Fibroblast of lung (primary cell): ENCODE results near the gene ARSG. TPM values are rescaled to one million over a fixed set of nuclear protein-coding genes. Genes with fewer than 3 reads are reported as not detected.
A peak's percentile ranks its signal among the peaks of the same experiment; 100 is the strongest.
"Not testable (repeated sequence)": the region's sequence is repeated elsewhere in the genome, so short reads cannot be mapped to it uniquely, and the experiment has no call there.

Experiments
- DNase-seq, 2 donors: peaks; one replicate each; pipeline versions ENCODE4 v3.0.0 to v3.0.0-alpha.2; 2010; ENCODE audit warnings: low read depth in 2 of 2
- H2AFZ ChIP-seq: 2 replicates; pipeline ENCODE4 v1.5.1; 2012; ENCODE audit warnings: low read length, control low read depth, inconsistent platforms
- H3K27ac ChIP-seq: 2 replicates; pipeline ENCODE4 v1.5.1; 2011; ENCODE audit warnings: low read length, control low read depth; ENCODE audit not compliant: insufficient read depth
- H3K27me3 ChIP-seq: 2 replicates; pipeline ENCODE4 v1.5.1; 2011; ENCODE audit warnings: mild to moderate bottlenecking, low read length; ENCODE audit not compliant: control insufficient read depth, insufficient read depth
- H3K36me3 ChIP-seq: 2 replicates; pipeline ENCODE4 v1.5.1; 2011; ENCODE audit warnings: low read length; ENCODE audit not compliant: control insufficient read depth, insufficient read depth
- H3K4me1 ChIP-seq: 2 replicates; pipeline ENCODE4 v1.5.1; 2011; ENCODE audit warnings: low read length; ENCODE audit not compliant: control insufficient read depth, insufficient read depth; ENCODE audit errors: extremely low read depth
- H3K4me2 ChIP-seq: 2 replicates; pipeline ENCODE4 v1.5.1; 2011; ENCODE audit warnings: low read length, control low read depth; ENCODE audit not compliant: insufficient read depth; ENCODE audit errors: extremely low read depth
- H3K4me3 ChIP-seq, 4 experiments: fragments of 200-600 bp in 1 of 4; sonication (generic) in 1 of 4; replicated peaks in 1 of 4; 2 replicates each; pipeline ENCODE4 v1.5.1; 2011 to 2016; ENCODE audit warnings: low read length in 4 of 4, low read depth in 3 of 4, mild to moderate bottlenecking in 3 of 4, control low read depth in 2 of 4, inconsistent platforms in 1 of 4, mixed read lengths in 1 of 4; ENCODE audit not compliant: insufficient read depth in 1 of 4; ENCODE audit errors: control extremely low read depth in 1 of 4
- H3K79me2 ChIP-seq: 2 replicates; pipeline ENCODE4 v1.5.1; 2012; ENCODE audit warnings: mild to moderate bottlenecking, low read length, inconsistent platforms; ENCODE audit not compliant: control insufficient read depth, insufficient read depth
- H3K9ac ChIP-seq: 2 replicates; pipeline ENCODE4 v1.5.1; 2011; ENCODE audit warnings: mild to moderate bottlenecking, low read length, control low read depth; ENCODE audit not compliant: insufficient read depth
- H3K9me3 ChIP-seq: 2 replicates; pipeline ENCODE4 v1.5.1; 2012; ENCODE audit warnings: low read depth, low read length; ENCODE audit not compliant: control insufficient read depth, insufficient read depth
- H4K20me1 ChIP-seq: 2 replicates; pipeline ENCODE4 v1.5.1; 2011; ENCODE audit warnings: low read length; ENCODE audit not compliant: control insufficient read depth, insufficient read depth; ENCODE audit errors: extremely low read depth
- EZH2 ChIP-seq: IDR thresholded peaks from 2 replicates; pipeline ENCODE4 v1.5.1; 2012; ENCODE audit warnings: low read length, control low read depth, mild to moderate bottlenecking; ENCODE audit errors: missing control alignments
- polyA plus RNA-seq, 2 donors: library from polyadenylated mRNA; depleted of rRNA in 1 of 2; stranded (reverse) in 1 of 2; unstranded in 1 of 2; fragments of >200 nt; gene quantifications; 2 replicates each; pipeline ENCODE4 v1.2.1, GENCODE V29; 2011 to 2012; ENCODE audit warnings: missing spikeins in 1 of 2
- total RNA-seq: library from RNA; depleted of rRNA; stranded (reverse); fragments of >200 nt; gene quantifications from 2 replicates; pipeline ENCODE4 v1.2.1, GENCODE V29; 2014
- TF ChIP-seq, protein P1 (sequence below), 2 donors: IDR thresholded peaks in 1 of 2; conservative IDR thresholded peaks in 1 of 2; 1 replicate in 1 of 2; 2 replicates in 1 of 2; pipeline ENCODE4 v1.5.1; 2011 to 2012; ENCODE audit warnings: low read length in 2 of 2, control low read depth in 1 of 2, inconsistent platforms in 1 of 2, low read depth in 1 of 2, mild to moderate bottlenecking in 1 of 2

ARSG gene
- total and polyA plus RNA-seq, 2 donors (not counting 1 experiment from before 2014, with no cell fraction given): 3.5 to 8.1 TPM

DNA sequence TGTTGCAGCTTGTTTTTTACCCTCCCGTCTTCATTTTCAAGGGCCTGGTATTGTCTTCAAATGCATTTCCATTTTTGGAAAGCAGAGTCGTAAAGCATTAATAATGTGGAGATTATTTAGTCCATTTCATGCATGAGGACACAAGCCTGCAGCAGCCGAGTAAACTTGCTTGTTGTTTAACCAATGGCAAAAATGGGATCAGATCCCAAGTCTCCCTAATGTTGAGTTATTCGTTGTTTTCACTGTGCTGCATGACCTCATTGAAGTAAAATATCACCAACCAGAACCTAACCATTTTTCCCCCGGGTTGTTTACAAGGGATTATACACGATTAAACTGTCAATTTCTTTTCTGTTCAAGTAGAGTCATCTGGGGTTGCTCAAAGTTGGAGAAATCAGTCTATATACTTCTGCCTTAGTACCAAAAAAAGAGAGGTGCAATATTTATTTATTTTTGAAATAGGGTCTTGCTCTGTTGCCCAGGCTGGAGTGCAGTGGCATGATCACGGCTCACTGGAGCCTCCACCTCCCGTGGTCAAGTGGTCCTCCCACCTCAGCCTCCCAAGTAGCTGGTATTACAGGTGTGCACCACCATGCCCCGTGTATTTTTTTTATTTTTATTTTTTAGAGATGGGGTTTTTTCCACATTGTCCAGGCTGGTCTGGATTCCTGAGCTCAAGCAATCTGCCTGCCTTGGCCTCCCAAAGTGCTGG, 31.1 kb upstream of the ARSG start:
- H3K9ac ChIP-seq: no peak overlapping the region
- H4K20me1 ChIP-seq: no peaks in the 10 kb centered on the region
- H3K9me3 ChIP-seq: no peaks in the 10 kb centered on the region
- peak in 1 of 2 donors; percentile 20 for DNase-seq
- H3K4me3 ChIP-seq: no peak overlapping the region
- TF ChIP-seq, protein P1, sequence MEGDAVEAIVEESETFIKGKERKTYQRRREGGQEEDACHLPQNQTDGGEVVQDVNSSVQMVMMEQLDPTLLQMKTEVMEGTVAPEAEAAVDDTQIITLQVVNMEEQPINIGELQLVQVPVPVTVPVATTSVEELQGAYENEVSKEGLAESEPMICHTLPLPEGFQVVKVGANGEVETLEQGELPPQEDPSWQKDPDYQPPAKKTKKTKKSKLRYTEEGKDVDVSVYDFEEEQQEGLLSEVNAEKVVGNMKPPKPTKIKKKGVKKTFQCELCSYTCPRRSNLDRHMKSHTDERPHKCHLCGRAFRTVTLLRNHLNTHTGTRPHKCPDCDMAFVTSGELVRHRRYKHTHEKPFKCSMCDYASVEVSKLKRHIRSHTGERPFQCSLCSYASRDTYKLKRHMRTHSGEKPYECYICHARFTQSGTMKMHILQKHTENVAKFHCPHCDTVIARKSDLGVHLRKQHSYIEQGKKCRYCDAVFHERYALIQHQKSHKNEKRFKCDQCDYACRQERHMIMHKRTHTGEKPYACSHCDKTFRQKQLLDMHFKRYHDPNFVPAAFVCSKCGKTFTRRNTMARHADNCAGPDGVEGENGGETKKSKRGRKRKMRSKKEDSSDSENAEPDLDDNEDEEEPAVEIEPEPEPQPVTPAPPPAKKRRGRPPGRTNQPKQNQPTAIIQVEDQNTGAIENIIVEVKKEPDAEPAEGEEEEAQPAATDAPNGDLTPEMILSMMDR (conservative IDR thresholded peaks at IDR 0.05 in 1 of 2, IDR thresholded peaks at IDR 0.05 in 1 of 2; ENCODE audit: low read depth in 1 of 2, low read length in 2 of 2): no peak
- TF ChIP-seq EZH2: no peak
- H2AFZ ChIP-seq: no peak overlapping the region
- no peaks in the 10 kb centered on the region for H3K4me1 ChIP-seq
- no peaks in the 10 kb centered on the region for H3K27me3 ChIP-seq
- no peaks in the 10 kb centered on the region for H3K79me2 ChIP-seq
- no peak overlapping the region for H3K27ac ChIP-seq
- no peaks in the 10 kb centered on the region for H3K36me3 ChIP-seq
- no peak overlapping the region for H3K4me2 ChIP-seq

DNA sequence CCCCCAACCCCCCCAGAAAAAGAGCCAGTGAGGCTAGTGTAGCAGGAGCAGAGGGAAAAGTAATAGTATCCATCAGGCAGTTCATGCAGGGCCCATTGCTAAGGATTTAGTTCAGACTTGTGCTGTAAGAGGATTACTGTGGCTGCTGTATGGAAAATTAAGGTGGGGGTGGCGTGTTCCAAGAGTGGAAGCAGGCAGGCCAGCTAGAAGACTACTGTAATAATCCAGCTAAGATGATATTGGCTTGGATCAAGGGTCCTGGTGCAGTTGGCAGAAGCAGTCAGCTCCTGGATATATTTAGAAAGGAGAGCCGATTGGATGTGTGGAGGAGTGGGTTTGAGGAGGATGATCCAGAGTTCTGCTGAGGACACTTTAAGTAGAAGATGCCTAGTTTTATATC, 28.8 kb upstream of the ARSG start:
- not testable (repeated sequence) for H3K27ac ChIP-seq, H3K4me3 ChIP-seq, H4K20me1 ChIP-seq, H3K9me3 ChIP-seq, H2AFZ ChIP-seq, H3K4me2 ChIP-seq, H3K9ac ChIP-seq, H3K4me1 ChIP-seq, H3K79me2 ChIP-seq, DNase-seq, H3K27me3 ChIP-seq, H3K36me3 ChIP-seq

GRCh38 chr17:68263101-68263681, 28.1 kb upstream of the ARSG start:
- not testable (repeated sequence) for H3K9me3 ChIP-seq, H3K79me2 ChIP-seq, H3K4me3 ChIP-seq, H3K9ac ChIP-seq, H3K4me1 ChIP-seq, H3K36me3 ChIP-seq, H4K20me1 ChIP-seq, H3K27me3 ChIP-seq, H2AFZ ChIP-seq, H3K4me2 ChIP-seq
- TF ChIP-seq, protein P1 (conservative IDR thresholded peaks at IDR 0.05 in 1 of 2, IDR thresholded peaks at IDR 0.05 in 1 of 2; ENCODE audit: low read depth in 1 of 2, low read length in 2 of 2): peak; percentile 45 to 50
- DNase-seq: peak; percentile 16 to 67
- peak overlapping the region; percentile 28 for H3K27ac ChIP-seq

GRCh38 chr17:68265833-68266232, 25.5 kb upstream of the ARSG start:
- not testable (repeated sequence) for H4K20me1 ChIP-seq, H3K79me2 ChIP-seq, H3K9ac ChIP-seq, H3K9me3 ChIP-seq, H3K4me3 ChIP-seq, H3K27me3 ChIP-seq, H3K4me1 ChIP-seq, H3K36me3 ChIP-seq, H3K27ac ChIP-seq, H3K4me2 ChIP-seq, H2AFZ ChIP-seq
- DNase-seq: peak in 1 of 2 donors; percentile 31
